Measurements from ENCODE around the gene ZFC3H1. TPM values are rescaled to one million over a fixed set of nuclear protein-coding genes. Genes with fewer than 3 reads are reported as not detected.

ZFC3H1 gene
- total RNA-seq, 1 donor from 2014 or later, result 121 TPM

GRCh38 chr12:71649401-71649800 lies 14.2 kb downstream of the ZFC3H1 start:
- H3K4me1 ChIP-seq, result peaks cover 19% of the 10 kb centered on the region
- H3K9me3 ChIP-seq, result no peaks in the 10 kb centered on the region
- intact Hi-C loops (cut with DNase I), result no loop called here
- no peak for DNase-seq (ENCODE audit: extremely low spot score in 2 of 2)
- H3K27ac ChIP-seq, result no peak overlapping the region
- H3K4me3 ChIP-seq, result no peak overlapping the region
- TF ChIP-seq POLR2A (IDR thresholded peaks at IDR 0.05), result no peak
- no peak for TF ChIP-seq POLR2AphosphoS5 (IDR thresholded peaks at IDR 0.05; ENCODE audit: insufficient read depth in 1 of 2, low read depth in 1 of 2)
- TF ChIP-seq CTCF (IDR thresholded peaks at IDR 0.05), result no peak
- H3K36me3 ChIP-seq, result peaks cover 0 to 31% of the 10 kb centered on the region in 2 donors
- H3K27me3 ChIP-seq, result no peaks in the 10 kb centered on the region

GRCh38 chr12:71648537-71648936 lies 15.1 kb downstream of the ZFC3H1 start:
- TF ChIP-seq POLR2AphosphoS5 (IDR thresholded peaks at IDR 0.05; ENCODE audit: insufficient read depth in 1 of 2, low read depth in 1 of 2), result no peak
- TF ChIP-seq POLR2A (IDR thresholded peaks at IDR 0.05), result no peak
- TF ChIP-seq CTCF (IDR thresholded peaks at IDR 0.05), result no peak
- Histone ChIP-seq H3K4me3 (no peak overlapping the region), H3K9me3 (no peaks in the 10 kb centered on the region), H3K36me3 (peaks cover 0 to 36% of the 10 kb centered on the region in 2 donors), H3K4me1 (peaks cover 19% of the 10 kb centered on the region), H3K27ac (no peak overlapping the region), H3K27me3 (no peaks in the 10 kb centered on the region)
- intact Hi-C loops (cut with DNase I), result no loop called here
- no peak for DNase-seq (ENCODE audit: extremely low spot score in 2 of 2)

- DNase-seq (ENCODE audit: extremely low spot score in 2 of 2), result no peak
- intact Hi-C loops (cut with DNase I), result no loop called here
- H3K4me3 ChIP-seq, result no peak overlapping the region
- H3K27ac ChIP-seq, result no peak overlapping the region
- H3K27me3 ChIP-seq, result no peaks in the 10 kb centered on the region
- TF ChIP-seq POLR2A (IDR thresholded peaks at IDR 0.05), result no peak
- no peak for TF ChIP-seq POLR2AphosphoS5 (IDR thresholded peaks at IDR 0.05; ENCODE audit: insufficient read depth in 1 of 2, low read depth in 1 of 2)
- TF ChIP-seq CTCF (IDR thresholded peaks at IDR 0.05), result no peak
- H3K36me3 ChIP-seq, result peaks cover 0 to 48% of the 10 kb centered on the region in 2 donors
- no peaks in the 10 kb centered on the region for H3K9me3 ChIP-seq
- H3K4me1 ChIP-seq, result peaks cover 16% of the 10 kb centered on the region
These were observed 17.1 kb downstream of the ZFC3H1 start for GRCh38 chr12:71646512-71646911.

- Histone ChIP-seq H3K36me3 (peaks cover 0 to 55% of the 10 kb centered on the region in 2 donors), H3K27ac (no peak overlapping the region), H3K27me3 (no peaks in the 10 kb centered on the region), H3K9me3 (no peaks in the 10 kb centered on the region), H3K4me1 (peaks cover 3% of the 10 kb centered on the region), H3K4me3 (no peak overlapping the region)
- no peak for DNase-seq (ENCODE audit: extremely low spot score in 2 of 2)
- intact Hi-C loops (cut with DNase I), result no loop called here
- TF ChIP-seq POLR2A (IDR thresholded peaks at IDR 0.05), result no peak
- no peak for TF ChIP-seq POLR2AphosphoS5 (IDR thresholded peaks at IDR 0.05; ENCODE audit: insufficient read depth in 1 of 2, low read depth in 1 of 2)
- TF ChIP-seq CTCF (IDR thresholded peaks at IDR 0.05), result no peak
These were observed 18.4 kb downstream of the ZFC3H1 start for GRCh38 chr12:71645268-71645667.

GRCh38 chr12:71642264-71642663 lies 21.4 kb downstream of the ZFC3H1 start:
- Histone ChIP-seq H3K4me1 (no peaks in the 10 kb centered on the region), H3K36me3 (peaks cover 0 to 58% of the 10 kb centered on the region in 2 donors), H3K27ac (no peak overlapping the region), H3K27me3 (no peaks in the 10 kb centered on the region), H3K9me3 (no peaks in the 10 kb centered on the region), H3K4me3 (no peak overlapping the region)
- TF ChIP-seq POLR2AphosphoS5 (IDR thresholded peaks at IDR 0.05; ENCODE audit: insufficient read depth in 1 of 2, low read depth in 1 of 2) (no peak), CTCF (IDR thresholded peaks at IDR 0.05) (no peak), POLR2A (IDR thresholded peaks at IDR 0.05) (no peak)
- DNase-seq (ENCODE audit: extremely low spot score in 2 of 2), result no peak
- intact Hi-C loops (cut with DNase I), result no loop called here
